HG03457 (cell line): ENCODE results near the gene CCDC81.

Experiments
- ATAC-seq: cut with Tn5 transposase; IDR thresholded peaks from one replicate; pipeline ENCODE4 v1.9.1; 2021; ENCODE audit warnings: moderate number of reproducible peaks; ENCODE audit not compliant: unreplicated experiment

CCDC81 gene

GRCh38 chr11:86435711-86436110 lies 61.0 kb downstream of the CCDC81 start:
- no peak for ATAC-seq

DNA sequence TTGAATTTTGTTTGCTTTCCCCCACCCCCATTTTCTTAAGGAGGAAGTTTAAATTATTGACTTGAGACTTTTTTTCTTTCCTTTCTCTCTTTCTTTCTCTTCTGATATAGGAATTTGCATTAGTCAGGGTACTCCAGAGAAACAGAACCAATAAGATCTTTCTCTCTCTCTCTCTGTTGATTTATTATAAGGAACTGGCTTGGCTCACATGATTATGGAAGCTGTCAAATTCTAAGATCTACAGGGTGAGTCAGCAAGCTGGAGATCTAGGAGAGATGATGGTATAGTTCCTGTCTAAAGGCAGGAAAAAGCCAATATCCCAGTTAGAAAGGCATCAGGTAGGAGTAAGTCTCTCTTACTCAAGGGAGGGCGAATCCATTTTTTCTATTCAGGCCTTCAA lies 64.0 kb downstream of the CCDC81 start:
- ATAC-seq: no peak

- no peak for ATAC-seq
These were observed 65.6 kb downstream of the CCDC81 start for GRCh38 chr11:86440305-86440716.

DNA sequence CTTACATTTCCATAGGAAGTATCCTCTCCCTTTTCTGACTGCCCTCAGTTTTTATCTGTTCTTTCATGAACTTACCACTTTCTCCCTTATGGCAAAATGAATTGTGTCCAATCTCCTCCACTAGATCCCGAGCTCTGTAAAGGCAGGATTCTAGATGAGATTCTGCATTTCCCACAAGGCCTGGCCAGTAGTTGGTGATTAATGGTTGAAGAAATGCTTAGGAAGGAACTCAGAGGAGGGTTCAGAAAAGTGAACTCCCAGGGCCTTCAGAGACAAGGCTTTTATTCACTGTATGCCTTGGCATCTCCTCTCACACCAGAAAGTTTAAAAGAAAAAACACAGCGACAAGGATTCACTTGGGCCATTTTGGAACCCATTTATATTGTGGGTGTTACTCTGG lies 66.2 kb downstream of the CCDC81 start:
- no peak for ATAC-seq

DNA sequence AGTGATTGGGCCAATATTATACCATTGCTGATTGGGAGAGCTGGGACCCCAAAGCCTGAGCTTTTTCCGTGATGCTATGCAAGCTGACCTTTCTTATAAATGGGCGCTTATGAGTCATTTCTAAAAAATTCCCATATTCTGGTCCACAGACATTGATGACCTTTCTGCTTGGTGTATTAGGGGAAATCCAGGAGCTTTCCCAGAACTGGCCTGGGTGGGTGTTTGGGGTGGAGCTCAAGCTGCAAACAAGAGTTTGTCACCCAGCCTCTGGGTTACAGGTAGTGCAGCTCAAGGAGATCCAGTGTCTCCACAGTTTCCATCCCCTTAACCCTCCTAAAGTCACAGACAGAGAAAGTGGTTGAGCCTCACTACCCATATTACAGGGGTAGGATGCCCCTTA lies 67.7 kb downstream of the CCDC81 start:
- no peak for ATAC-seq

DNA sequence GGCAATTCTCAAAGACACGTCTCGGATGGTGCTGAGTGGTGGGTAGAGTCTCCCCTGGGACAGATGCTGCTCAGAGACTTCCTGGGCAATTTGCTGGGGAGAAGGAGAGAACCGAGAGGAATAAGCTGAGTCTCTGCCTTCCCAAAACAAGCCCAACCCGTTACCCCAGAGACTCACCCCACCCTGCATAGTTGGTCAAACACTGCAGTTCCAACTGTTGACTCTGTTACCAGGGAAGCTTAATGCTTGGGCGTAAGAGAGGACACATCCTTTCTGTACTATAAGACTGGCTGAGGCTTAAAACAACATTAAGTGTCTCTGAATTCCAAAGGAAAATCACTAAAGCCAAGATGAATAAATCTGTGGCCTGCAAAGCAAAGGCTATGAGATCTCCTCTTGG lies 68.1 kb downstream of the CCDC81 start:
- ATAC-seq: no peak

DNA sequence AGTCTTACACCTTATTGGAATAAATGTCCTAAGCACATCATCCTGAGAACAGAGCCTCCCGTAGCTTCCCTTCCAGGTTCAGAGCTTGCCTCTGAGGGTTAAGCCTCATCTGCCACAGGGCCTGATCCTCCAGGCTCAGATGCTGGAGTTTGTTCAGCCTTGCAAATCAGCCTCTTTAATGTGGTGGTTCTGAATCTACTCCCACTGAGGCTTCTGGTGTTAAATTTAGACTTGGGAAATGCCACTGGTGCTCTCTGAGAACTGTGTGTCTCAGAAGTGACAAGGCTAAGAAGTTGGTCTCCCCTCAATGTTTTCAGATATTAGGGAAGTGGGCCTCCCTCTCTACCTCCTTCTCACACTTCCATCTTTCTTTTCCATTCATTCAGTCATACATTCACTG lies 68.7 kb downstream of the CCDC81 start:
- no peak for ATAC-seq

- no peak for ATAC-seq
These were observed 70.3 kb downstream of the CCDC81 start for GRCh38 chr11:86444981-86445380.

DNA sequence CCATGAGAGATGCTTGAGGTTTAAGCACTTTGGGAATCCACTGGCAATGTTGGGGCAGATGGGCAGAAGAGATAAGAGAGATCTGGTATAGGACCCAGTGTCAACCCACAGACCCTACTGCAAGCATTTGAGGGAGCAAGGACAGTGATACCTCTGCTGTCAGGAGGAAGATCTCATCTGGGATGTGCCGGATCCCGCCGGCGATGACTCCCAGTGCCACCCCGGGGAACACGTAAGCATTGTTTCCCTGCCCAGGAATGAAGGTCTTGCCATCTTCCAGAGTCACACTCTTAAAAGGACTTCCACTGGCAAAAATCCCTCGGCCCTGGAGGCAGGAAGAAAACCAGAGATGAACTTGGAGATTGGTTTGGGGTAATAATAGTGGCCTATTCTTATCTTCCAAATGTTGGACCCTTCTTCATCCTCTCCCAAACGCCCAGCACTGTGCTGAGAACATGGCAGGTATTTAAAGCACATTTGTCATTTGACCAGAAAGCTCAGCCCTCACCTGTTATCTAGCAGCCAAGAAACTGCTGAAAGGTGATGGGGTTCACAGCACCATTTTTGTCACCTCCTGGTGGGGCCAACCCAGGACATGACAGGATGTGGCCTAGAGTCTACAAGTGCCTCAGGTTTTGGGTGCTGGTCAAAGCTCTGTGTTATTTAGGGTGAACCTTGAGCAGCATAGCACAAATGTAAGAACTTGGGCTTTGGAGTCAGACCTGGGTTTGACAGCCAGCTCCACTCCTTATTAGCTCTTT lies 71.7 kb downstream of the CCDC81 start:
- ATAC-seq: no peak

DNA sequence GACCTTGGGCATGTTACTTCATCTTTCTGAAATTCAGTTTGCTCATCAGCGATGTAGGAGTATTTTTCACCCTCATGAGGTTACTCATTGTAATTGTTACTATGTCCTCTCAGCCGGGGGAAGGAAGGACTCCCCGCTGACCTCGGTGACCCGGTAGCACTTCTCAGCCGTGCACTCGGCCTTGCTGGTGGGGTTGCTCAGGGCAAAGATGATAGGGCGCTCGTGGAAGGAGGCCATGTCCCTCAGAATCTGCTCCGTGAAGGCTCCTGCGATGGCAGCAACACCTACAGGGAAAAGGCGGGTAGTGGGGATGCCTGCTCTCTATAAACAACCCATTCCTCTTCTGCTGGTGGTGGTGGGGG lies 72.2 kb downstream of the CCDC81 start:
- no peak for ATAC-seq

GRCh38 chr11:86447763-86448480 lies 73.2 kb downstream of the CCDC81 start:
- ATAC-seq: no peak

DNA sequence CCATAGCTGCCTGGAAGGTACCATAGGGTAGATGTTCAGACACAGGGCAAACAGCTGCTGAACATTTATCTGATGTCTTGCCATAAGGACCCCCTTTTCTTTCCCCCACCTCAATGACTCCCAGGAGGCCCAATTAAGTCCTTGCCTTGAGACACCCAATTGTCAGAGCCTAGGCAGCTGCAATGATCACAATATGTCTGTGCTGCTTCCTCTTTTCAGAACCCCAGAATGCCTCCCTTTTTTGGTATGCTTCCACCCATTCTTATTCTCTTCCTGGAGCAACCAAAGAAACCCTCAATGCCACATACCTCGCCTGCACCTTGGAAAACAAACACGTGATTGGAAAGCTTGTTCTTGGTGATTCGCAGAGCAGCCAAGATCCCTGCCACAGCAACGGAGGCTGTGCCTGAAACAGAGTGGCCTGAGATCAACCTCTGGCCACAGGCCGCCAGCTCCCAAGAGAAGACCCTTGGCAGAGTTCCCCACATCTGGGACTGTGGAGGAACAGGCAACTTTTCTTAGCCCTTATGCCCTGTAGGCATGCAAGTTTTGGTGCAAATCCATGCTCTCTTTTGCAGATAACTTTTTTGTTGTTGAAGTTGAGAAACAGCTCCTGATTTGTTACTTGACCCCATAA lies 75.4 kb downstream of the CCDC81 start:
- no peak for ATAC-seq

GRCh38 chr11:86453290-86454030 lies 78.8 kb downstream of the CCDC81 start:
- ATAC-seq: no peak

DNA sequence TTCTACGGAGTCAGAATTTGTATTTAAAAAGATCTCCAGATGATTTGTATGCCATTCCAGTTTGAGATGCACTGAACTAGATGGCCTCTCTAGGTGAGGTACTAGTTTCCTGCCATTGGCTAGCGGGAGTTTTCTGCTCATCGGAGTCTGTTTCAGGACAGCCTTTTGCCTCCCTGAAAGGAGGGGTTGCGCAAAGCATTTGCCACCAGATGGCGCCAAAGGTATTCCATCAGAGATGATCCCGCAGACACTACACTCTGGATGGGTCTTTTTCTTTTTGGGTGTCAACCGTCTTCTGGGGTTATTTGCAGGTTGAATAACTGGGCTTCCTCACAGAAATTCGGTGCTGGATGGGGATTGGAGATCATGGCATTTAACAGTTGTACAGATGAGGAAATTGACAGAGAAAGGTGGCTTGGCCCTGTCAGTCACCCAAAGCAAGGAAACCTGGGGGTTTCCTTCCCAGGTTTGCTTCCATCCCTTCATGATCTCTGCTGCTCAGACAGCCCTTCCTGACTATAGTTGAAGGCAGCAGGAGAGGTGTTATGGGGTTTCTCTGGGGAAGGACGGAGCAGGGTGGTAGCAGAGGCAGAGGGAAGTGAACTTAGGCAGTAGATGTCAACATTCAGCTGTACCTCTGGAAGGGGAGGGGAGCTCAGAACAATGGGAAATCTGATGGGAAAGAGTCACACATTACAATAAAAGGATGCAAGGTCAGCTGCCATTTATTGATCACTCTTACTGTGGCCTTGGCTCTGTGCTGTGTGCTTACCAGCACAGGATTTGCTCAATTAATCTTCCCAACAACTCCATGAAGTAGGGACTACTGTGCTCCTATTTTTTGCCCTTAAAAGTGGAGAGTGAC lies 81.6 kb downstream of the CCDC81 start:
- peak; percentile 76 for ATAC-seq

GRCh38 chr11:86458294-86459001 lies 83.8 kb downstream of the CCDC81 start:
- ATAC-seq: no peak

- no peak for ATAC-seq
These were observed 84.3 kb downstream of the CCDC81 start for GRCh38 chr11:86459002-86459385.

DNA sequence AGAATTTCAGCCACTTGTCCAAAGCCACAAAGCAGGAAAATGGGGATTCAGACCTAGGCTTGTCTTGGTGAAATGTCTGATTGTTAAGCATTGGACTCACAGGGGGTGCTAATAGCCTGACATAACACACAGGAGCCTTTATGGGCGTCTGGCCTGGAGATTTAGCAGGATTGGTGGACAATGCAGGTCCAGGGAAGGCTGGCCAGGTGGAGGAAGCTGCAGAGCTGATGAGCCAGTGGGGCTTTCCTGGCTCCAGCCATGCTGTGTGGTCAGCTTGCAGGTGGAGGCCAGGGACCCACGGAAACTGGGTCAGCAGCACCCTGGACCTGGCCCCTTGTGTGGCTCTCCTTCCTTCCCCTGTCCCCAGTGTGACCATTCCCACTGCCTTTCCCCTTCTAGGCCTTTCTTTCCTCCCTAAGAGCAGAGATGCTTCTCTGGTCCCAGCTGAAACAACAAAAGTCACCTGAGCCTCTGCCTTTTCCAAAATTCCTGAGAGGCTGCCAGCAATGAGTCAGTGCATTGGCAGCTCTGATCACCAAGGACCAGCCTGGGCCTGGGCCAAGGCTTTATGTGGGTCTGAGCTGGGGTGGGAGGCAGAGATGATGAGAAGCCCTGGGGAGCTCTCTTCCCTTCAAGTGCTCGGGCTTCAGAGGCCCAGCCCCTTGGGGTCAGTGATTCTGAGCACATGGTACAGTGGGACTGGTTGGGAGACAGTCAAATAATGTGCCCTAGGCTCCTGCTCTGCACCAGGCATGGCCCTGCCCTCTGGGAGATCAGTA lies 85.2 kb downstream of the CCDC81 start:
- no peak for ATAC-seq

GRCh38 chr11:86460461-86461385 lies 86.0 kb downstream of the CCDC81 start:
- ATAC-seq: no peak
